ENCODE data around the gene TWF2.

GRCh38 chr3:52195823-52196331 is 43.1 kb downstream of the TWF2 start:
- TF ChIP-seq ZNF367 (CRISPR knock-in tag; IDR thresholded peaks at IDR 0.05; ENCODE audit: borderline replicate concordance) (no peak), ZNF121 (CRISPR knock-in tag; IDR thresholded peaks at IDR 0.05) (no peak), TBX2 (CRISPR knock-in tag; IDR thresholded peaks at IDR 0.05; ENCODE audit: borderline replicate concordance) (no peak), HNF1A (IDR thresholded peaks at IDR 0.05; ENCODE audit: low read depth) (no peak), HNF1A (CRISPR knock-in tag; IDR thresholded peaks at IDR 0.05; ENCODE audit: borderline replicate concordance) (no peak), GATAD1 (CRISPR knock-in tag; IDR thresholded peaks at IDR 0.05) (no peak), EZH2 (conservative IDR thresholded peaks at IDR 0.05; ENCODE audit: low read depth, low read length) (no peak)
- TF ChIP-seq, protein P1, sequence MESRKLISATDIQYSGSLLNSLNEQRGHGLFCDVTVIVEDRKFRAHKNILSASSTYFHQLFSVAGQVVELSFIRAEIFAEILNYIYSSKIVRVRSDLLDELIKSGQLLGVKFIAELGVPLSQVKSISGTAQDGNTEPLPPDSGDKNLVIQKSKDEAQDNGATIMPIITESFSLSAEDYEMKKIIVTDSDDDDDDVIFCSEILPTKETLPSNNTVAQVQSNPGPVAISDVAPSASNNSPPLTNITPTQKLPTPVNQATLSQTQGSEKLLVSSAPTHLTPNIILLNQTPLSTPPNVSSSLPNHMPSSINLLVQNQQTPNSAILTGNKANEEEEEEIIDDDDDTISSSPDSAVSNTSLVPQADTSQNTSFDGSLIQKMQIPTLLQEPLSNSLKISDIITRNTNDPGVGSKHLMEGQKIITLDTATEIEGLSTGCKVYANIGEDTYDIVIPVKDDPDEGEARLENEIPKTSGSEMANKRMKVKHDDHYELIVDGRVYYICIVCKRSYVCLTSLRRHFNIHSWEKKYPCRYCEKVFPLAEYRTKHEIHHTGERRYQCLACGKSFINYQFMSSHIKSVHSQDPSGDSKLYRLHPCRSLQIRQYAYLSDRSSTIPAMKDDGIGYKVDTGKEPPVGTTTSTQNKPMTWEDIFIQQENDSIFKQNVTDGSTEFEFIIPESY (CRISPR knock-in tag; IDR thresholded peaks at IDR 0.05), result no peak
